A549 (cell line): ENCODE data around the gene FHIP1A. TPM values are rescaled to one million over a fixed set of nuclear protein-coding genes. Genes with fewer than 3 reads are reported as not detected.

Experiments used
- ATAC-seq, 2 experiments: fragments of 200-7000 bp in 1 of 2; fragments of >200 bp in 1 of 2; cut with Nextera tagmentation in 1 of 2; cut with Tn5 transposase in 1 of 2; 3 replicates each; pipeline versions ENCODE4 v1.8.0 to v1.9.1; 2018 to 2020; ENCODE audit warnings: mild to moderate bottlenecking in 1 of 2, moderate library complexity in 1 of 2
- CTCF ChIA-PET: fragments of 300-600 bp; sonication (Branson Sonifier 250); formaldehyde crosslinking; extraction: SDS; loops from one replicate; lab custom pipeline; 2021; ENCODE audit warnings: antibody characterized with exemption, inconsistent platforms; lab: Yijun Ruan, JAX
- POLR2A ChIA-PET: fragments of 350-600 bp; formaldehyde crosslinking; extraction: SDS; loops from one replicate; lab custom pipeline; 2021; ENCODE audit warnings: antibody characterized with exemption, inconsistent platforms; lab: Yijun Ruan, JAX
- DNase-seq, 2 experiments: peaks; one replicate each; pipeline versions ENCODE4 v3.0.0 to v3.0.0-alpha.2; 2011 to 2016; ENCODE audit warnings: low read depth in 1 of 2, low spot score in 1 of 2
- FAIRE-seq: peaks from 2 replicates; lab custom pipeline; 2011; peaks lifted over from hg19 to GRCh38; lab: Jason Lieb, UNC
- H3K27ac ChIP-seq, 2 experiments: fragments of >200 bp; sonication (Bioruptor Twin); formaldehyde crosslinking; 3 replicates each; pipeline ENCODE4 v1.5.1; 2016 to 2017
- H3K4me1 ChIP-seq: fragments of >200 bp; sonication (Bioruptor Twin); formaldehyde crosslinking; 3 replicates; pipeline ENCODE4 v1.6.1; 2016
- H3K4me2 ChIP-seq: fragments of >200 bp; sonication (Bioruptor Twin); formaldehyde crosslinking; 3 replicates; pipeline ENCODE4 v1.6.1; 2016
- H3K4me3 ChIP-seq: fragments of >200 bp; sonication (Bioruptor Twin); formaldehyde crosslinking; 3 replicates; pipeline ENCODE4 v1.5.1; 2016
- H3K9me3 ChIP-seq: fragments of >200 bp; sonication (Bioruptor Twin); formaldehyde crosslinking; 3 replicates; pipeline ENCODE4 v1.6.1; 2016
- CBX8 ChIP-seq: fragments of 200-600 bp; sonication (generic); IDR thresholded peaks from 2 replicates; pipeline ENCODE4 v1.6.1; 2016
- CHD2 ChIP-seq: fragments of 150-350 bp; IDR thresholded peaks from 2 replicates; pipeline ENCODE4 v1.6.1; 2014; ENCODE audit warnings: low read length; ENCODE audit not compliant: partially characterized antibody
- EHF ChIP-seq: fragments of 250-450 bp; sonication (Bioruptor Pico); IDR thresholded peaks from 2 replicates; pipeline ENCODE4 v1.5.0; 2020; ENCODE audit warnings: mild to moderate bottlenecking
- ELK1 ChIP-seq: fragments of 150-350 bp; IDR thresholded peaks from 2 replicates; pipeline ENCODE4 v1.6.1; 2014; ENCODE audit warnings: low read depth, mild to moderate bottlenecking, low read length
- EP300 ChIP-seq, 2 experiments: fragments of >200 bp; sonication (Bioruptor Twin); formaldehyde crosslinking; IDR thresholded peaks; 2 replicates in 1 of 2; 3 replicates in 1 of 2; pipeline ENCODE4 v1.6.1; 2016 to 2017
- ESRRA ChIP-seq: fragments of 150-350 bp; IDR thresholded peaks from 2 replicates; pipeline ENCODE4 v1.6.1; 2014; ENCODE audit warnings: mild to moderate bottlenecking, low read length, borderline replicate concordance
- FOSB ChIP-seq: fragments of 250-450 bp; sonication (Bioruptor Pico); IDR thresholded peaks from 2 replicates; pipeline ENCODE4 v1.5.0; 2020; ENCODE audit warnings: mild to moderate bottlenecking, moderate library complexity
- FOSL2 ChIP-seq, 2 experiments: fragments of 450-650 bp in 1 of 2; fragments of >200 bp in 1 of 2; sonication (Bioruptor Twin) in 1 of 2; formaldehyde crosslinking; IDR thresholded peaks; 2 replicates each; pipeline versions ENCODE4 v1.5.0 to v1.6.1; 2016 to 2020; ENCODE audit warnings: mild to moderate bottlenecking in 1 of 2, moderate library complexity in 1 of 2
- HDAC2 ChIP-seq: fragments of 200-600 bp; sonication (generic); IDR thresholded peaks from 2 replicates; pipeline ENCODE4 v1.6.1; 2016
- HES2 ChIP-seq: fragments of >200 bp; sonication (Bioruptor Twin); formaldehyde crosslinking; IDR thresholded peaks from 2 replicates; pipeline ENCODE4 v1.6.1; 2016
- HEYL ChIP-seq: fragments of 250-450 bp; sonication (Bioruptor Pico); IDR thresholded peaks from 2 replicates; pipeline ENCODE4 v1.8.0; 2021; ENCODE audit warnings: mild to moderate bottlenecking, moderate library complexity
- HOXA7 ChIP-seq: fragments of 250-450 bp; sonication (Bioruptor Pico); IDR thresholded peaks from 2 replicates; pipeline ENCODE4 v1.5.0; 2020; ENCODE audit warnings: mild to moderate bottlenecking, moderate library complexity
- HOXB5 ChIP-seq: fragments of 250-450 bp; sonication (Bioruptor Pico); IDR thresholded peaks from 2 replicates; pipeline ENCODE4 v1.5.0; 2020; ENCODE audit warnings: mild to moderate bottlenecking, moderate library complexity
- MAFK ChIP-seq: fragments of 450-650 bp; IDR thresholded peaks from 2 replicates; pipeline ENCODE4 v1.6.1; 2014; ENCODE audit not compliant: partially characterized antibody
- MAZ ChIP-seq: fragments of 150-350 bp; IDR thresholded peaks from 2 replicates; pipeline ENCODE4 v1.6.1; 2014; ENCODE audit warnings: antibody characterized with exemption, low read depth, low read length, borderline replicate concordance
- MYC ChIP-seq: IDR thresholded peaks from 2 replicates; pipeline ENCODE4 v1.6.1; 2012; ENCODE audit warnings: mild to moderate bottlenecking, inconsistent platforms, low read length, improper control_type of control experiment, borderline replicate concordance
- NPAS2 ChIP-seq: fragments of 250-450 bp; sonication (Bioruptor Pico); IDR thresholded peaks from 2 replicates; pipeline ENCODE4 v1.8.0; 2022; ENCODE audit warnings: mild to moderate bottlenecking, moderate library complexity, borderline replicate concordance
- POLR2A ChIP-seq: IDR thresholded peaks from 2 replicates; pipeline ENCODE4 v1.6.1; 2012; ENCODE audit warnings: mild to moderate bottlenecking, low read length
- RARB ChIP-seq: fragments of 250-450 bp; sonication (Bioruptor Pico); IDR thresholded peaks from 2 replicates; pipeline ENCODE4 v1.8.0; 2021; ENCODE audit warnings: mild to moderate bottlenecking, moderate library complexity
- RNF2 ChIP-seq: fragments of 200-600 bp; sonication (generic); IDR thresholded peaks from 2 replicates; pipeline ENCODE4 v1.6.1; 2016; ENCODE audit warnings: low read depth, mild to moderate bottlenecking, antibody characterized with exemption, moderate library complexity, borderline replicate concordance
- SMC3 ChIP-seq: fragments of >200 bp; sonication (Bioruptor Twin); formaldehyde crosslinking; IDR thresholded peaks from 3 replicates; pipeline ENCODE4 v1.6.1; 2018; ENCODE audit warnings: inconsistent platforms
- TFCP2L1 ChIP-seq: fragments of 250-450 bp; sonication (Bioruptor Pico); IDR thresholded peaks from 2 replicates; pipeline ENCODE4 v1.5.0; 2021; ENCODE audit warnings: mild to moderate bottlenecking
- ZSCAN20 ChIP-seq: fragments of 250-450 bp; sonication (Bioruptor Pico); IDR thresholded peaks from 2 replicates; pipeline ENCODE4 v1.8.0; 2022; ENCODE audit warnings: mild to moderate bottlenecking, moderate library complexity
- WGBS: methylation state at CpG from one replicate; pipeline ENCODE4 v1.1.6; 2017; ENCODE audit errors: missing lambda C conversion rate; 5-methylcytosine and 5-hydroxymethylcytosine counted together
- polyA plus RNA-seq, 4 experiments: library from polyadenylated mRNA; depleted of rRNA in 3 of 4; stranded (reverse); fragments of >200 nt; fragmentation: RNase III in 1 of 4; extraction: RNeasy Plus Mini Kit Qiagen cat#74134 plus additional on column Dnase treatment in 1 of 4; gene quantifications; 2 replicates in 3 of 4; 3 replicates in 1 of 4; pipeline ENCODE4 v1.2.3, GENCODE V29; 2011 to 2017
- TF ChIP-seq, protein P1 (sequence below): fragments of 450-650 bp; IDR thresholded peaks from 2 replicates; pipeline ENCODE4 v1.6.1; 2014; ENCODE audit warnings: antibody characterized with exemption
- TF ChIP-seq, protein P2 (sequence below): fragments of 200-600 bp; sonication (generic); IDR thresholded peaks from 2 replicates; pipeline ENCODE4 v1.6.1; 2016; ENCODE audit warnings: antibody characterized with exemption, mild to moderate bottlenecking, moderate library complexity

FHIP1A gene
- polyA plus RNA-seq, 2 of the 4 experiments (the other 2 are of a cell fraction), result 0.09 TPM

GRCh38 chr4:151418385-151418784 lies 9.4 kb downstream of the FHIP1A start:
- DNase-seq, result no peak
- ChIA-PET POLR2A (no interaction called here), CTCF (no interaction called here)
- H3K9me3 ChIP-seq, result no peaks in the 10 kb centered on the region
- peak overlapping the region; percentile 37 for H3K4me2 ChIP-seq
- no peak for TF ChIP-seq FOSL2 (IDR thresholded peaks at IDR 0.05)
- 0 out of 2 replicates have a peak, but pooled peaks have one; percentile 17 for TF ChIP-seq FOSL2 (CRISPR knock-in tag; IDR thresholded peaks at IDR 0.05)
- no peak for TF ChIP-seq ZSCAN20 (CRISPR knock-in tag)
- peak; percentile 50 to 51; a peak in 3 of 6 replicates for ATAC-seq
- H3K4me3 ChIP-seq, result no peak overlapping the region
- H3K4me1 ChIP-seq, result peaks cover 11% of the 10 kb centered on the region; the same call in 2 of the 3 replicates
- FAIRE-seq, result no peak
- no peak overlapping the region for H3K27ac ChIP-seq

DNA sequence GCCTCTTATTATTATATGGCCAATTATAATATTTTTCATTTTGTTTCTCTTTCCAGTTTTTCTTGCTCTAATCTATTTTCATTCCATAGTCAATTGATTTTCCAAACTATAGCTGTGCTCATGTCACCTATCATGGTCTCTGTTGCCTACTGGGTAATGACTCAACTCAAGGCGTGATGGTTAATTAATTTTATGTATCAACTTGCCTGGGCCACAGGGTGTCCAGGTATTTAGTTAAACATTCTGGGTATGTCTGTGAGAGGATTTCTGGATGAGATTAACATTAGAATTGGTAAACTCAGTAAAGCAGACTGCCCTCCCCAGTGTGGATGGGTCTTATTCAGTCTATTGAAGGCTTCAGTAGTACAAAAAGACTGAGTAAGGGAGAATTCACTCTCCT lies 9.9 kb downstream of the FHIP1A start:
- no peak overlapping the region for H3K4me3 ChIP-seq
- peaks cover 11% of the 10 kb centered on the region; the same call in 2 of the 3 replicates for H3K4me1 ChIP-seq
- peak overlapping the region; percentile 37; the same call in 2 of the 3 replicates for H3K4me2 ChIP-seq
- ATAC-seq (no peak), FAIRE-seq (no peak), DNase-seq (no peak)
- H3K27ac ChIP-seq, result no peak overlapping the region
- H3K9me3 ChIP-seq, result no peaks in the 10 kb centered on the region
- TF ChIP-seq ESRRA (no peak), MAFK (no peak), NPAS2 (CRISPR knock-in tag) (no peak), FOSL2 (IDR thresholded peaks at IDR 0.05) (no peak), FOSL2 (CRISPR knock-in tag; IDR thresholded peaks at IDR 0.05) (no peak), MYC (no peak), POLR2A (no peak), RNF2 (no peak), HDAC2 (no peak), RARB (no peak), HES2 (no peak), CBX8 (no peak), EP300 (IDR thresholded peaks at IDR 0.05) (no peak), ZSCAN20 (CRISPR knock-in tag) (no peak), HEYL (CRISPR knock-in tag) (no peak), HOXA7 (CRISPR knock-in tag) (no peak), CHD2 (no peak)
- TF ChIP-seq, protein P1, sequence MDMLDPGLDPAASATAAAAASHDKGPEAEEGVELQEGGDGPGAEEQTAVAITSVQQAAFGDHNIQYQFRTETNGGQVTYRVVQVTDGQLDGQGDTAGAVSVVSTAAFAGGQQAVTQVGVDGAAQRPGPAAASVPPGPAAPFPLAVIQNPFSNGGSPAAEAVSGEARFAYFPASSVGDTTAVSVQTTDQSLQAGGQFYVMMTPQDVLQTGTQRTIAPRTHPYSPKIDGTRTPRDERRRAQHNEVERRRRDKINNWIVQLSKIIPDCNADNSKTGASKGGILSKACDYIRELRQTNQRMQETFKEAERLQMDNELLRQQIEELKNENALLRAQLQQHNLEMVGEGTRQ, result no peak
- TF ChIP-seq, protein P2, sequence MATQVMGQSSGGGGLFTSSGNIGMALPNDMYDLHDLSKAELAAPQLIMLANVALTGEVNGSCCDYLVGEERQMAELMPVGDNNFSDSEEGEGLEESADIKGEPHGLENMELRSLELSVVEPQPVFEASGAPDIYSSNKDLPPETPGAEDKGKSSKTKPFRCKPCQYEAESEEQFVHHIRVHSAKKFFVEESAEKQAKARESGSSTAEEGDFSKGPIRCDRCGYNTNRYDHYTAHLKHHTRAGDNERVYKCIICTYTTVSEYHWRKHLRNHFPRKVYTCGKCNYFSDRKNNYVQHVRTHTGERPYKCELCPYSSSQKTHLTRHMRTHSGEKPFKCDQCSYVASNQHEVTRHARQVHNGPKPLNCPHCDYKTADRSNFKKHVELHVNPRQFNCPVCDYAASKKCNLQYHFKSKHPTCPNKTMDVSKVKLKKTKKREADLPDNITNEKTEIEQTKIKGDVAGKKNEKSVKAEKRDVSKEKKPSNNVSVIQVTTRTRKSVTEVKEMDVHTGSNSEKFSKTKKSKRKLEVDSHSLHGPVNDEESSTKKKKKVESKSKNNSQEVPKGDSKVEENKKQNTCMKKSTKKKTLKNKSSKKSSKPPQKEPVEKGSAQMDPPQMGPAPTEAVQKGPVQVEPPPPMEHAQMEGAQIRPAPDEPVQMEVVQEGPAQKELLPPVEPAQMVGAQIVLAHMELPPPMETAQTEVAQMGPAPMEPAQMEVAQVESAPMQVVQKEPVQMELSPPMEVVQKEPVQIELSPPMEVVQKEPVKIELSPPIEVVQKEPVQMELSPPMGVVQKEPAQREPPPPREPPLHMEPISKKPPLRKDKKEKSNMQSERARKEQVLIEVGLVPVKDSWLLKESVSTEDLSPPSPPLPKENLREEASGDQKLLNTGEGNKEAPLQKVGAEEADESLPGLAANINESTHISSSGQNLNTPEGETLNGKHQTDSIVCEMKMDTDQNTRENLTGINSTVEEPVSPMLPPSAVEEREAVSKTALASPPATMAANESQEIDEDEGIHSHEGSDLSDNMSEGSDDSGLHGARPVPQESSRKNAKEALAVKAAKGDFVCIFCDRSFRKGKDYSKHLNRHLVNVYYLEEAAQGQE, result no peak
- WGBS, result 100% methylated on average over 1 of the region's 1 CpG
- CTCF ChIA-PET, result no interaction called here
- POLR2A ChIA-PET, result interaction anchor here (0.9 kb wide), 1 partner anchor 301 kb away, joined by 3 read pairs; no protein-coding TSS in a partner anchor

DNA sequence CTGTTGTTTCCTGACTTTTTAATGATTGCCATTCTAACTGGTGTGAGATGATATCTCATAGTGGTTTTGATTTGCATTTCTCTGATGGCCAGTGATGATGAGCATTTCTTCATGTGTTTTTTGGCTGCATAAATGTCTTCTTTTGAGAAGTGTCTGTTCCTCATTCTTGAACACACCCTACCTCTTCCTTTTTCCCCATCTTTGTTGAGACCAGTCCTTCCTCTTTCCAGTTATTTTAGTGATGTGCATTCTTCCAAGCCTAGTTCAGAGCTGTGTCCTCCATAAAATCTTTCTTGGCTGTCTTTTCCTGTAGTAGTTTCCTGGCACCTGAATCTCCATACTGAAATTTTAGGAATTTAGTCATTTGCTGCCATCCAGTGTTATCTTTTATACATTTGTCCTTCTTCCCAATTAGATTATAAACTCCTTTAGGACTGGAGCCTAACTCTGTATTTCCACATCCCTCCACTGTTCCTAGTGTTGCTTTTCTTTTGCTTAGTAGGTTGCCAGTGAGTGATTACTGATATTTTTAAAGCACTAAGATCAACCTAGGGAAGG lies 11.4 kb downstream of the FHIP1A start:
- no peaks in the 10 kb centered on the region for H3K9me3 ChIP-seq
- peaks cover 11% of the 10 kb centered on the region; the same call in 2 of the 3 replicates for H3K4me1 ChIP-seq
- TF ChIP-seq FOSB (CRISPR knock-in tag) (no peak), HOXB5 (CRISPR knock-in tag) (no peak), ZSCAN20 (CRISPR knock-in tag) (no peak), CHD2 (no peak), EHF (CRISPR knock-in tag) (no peak), MAZ (no peak), TFCP2L1 (CRISPR knock-in tag) (no peak), ELK1 (no peak), HDAC2 (no peak), SMC3 (no peak)
- H3K4me2 ChIP-seq, result no peak overlapping the region
- no peak for FAIRE-seq
- ATAC-seq, result no peak
- DNase-seq, result no peak
- ChIA-PET POLR2A (no interaction called here), CTCF (no interaction called here)
- H3K27ac ChIP-seq, result no peak overlapping the region
- no peak overlapping the region for H3K4me3 ChIP-seq
